ENCODE results near the gene B4GAT1. TPM values are rescaled to one million over a fixed set of nuclear protein-coding genes. Genes with fewer than 3 reads are reported as not detected.

B4GAT1 gene
- total and polyA plus RNA-seq, 9 of the 15 experiments (the other 6 are each of a cell fraction or from before 2014, with no cell fraction given), result 0.86 to 9.5 (median 3.8) TPM

GRCh38 chr11:66311965-66312548, 35.4 kb downstream of the B4GAT1 start (continued):
- no peak for TF ChIP-seq CHD7 (IDR thresholded peaks at IDR 0.05; ENCODE audit: low read depth, low read length)
- no peak for TF ChIP-seq ZBTB49 (CRISPR knock-in tag; IDR thresholded peaks at IDR 0.05; ENCODE audit: borderline replicate concordance)
- no peak; the same call in 1 of the 2 replicates for TF ChIP-seq CREM (IDR thresholded peaks at IDR 0.05; ENCODE audit: low read depth)
- no peak for TF ChIP-seq ZNF239 (CRISPR knock-in tag; IDR thresholded peaks at IDR 0.05)
- TF ChIP-seq NRF1 (conservative IDR thresholded peaks at IDR 0.05 in 1 of 2, IDR thresholded peaks at IDR 0.05 in 1 of 2), result peak; percentile 75 to 79
- TF ChIP-seq ZNF586 (CRISPR knock-in tag; conservative IDR thresholded peaks at IDR 0.05), result no peak
- peak; percentile 84 for TF ChIP-seq CXXC5 (CRISPR knock-in tag; IDR thresholded peaks at IDR 0.05)
- peak; percentile 96 for TF ChIP-seq ZFX (CRISPR knock-in tag; IDR thresholded peaks at IDR 0.05)
- no peak for TF ChIP-seq NFXL1 (CRISPR knock-in tag; IDR thresholded peaks at IDR 0.05)
- TF ChIP-seq NR2C1 (IDR thresholded peaks at IDR 0.05), result no peak; the same call in 1 of the 2 replicates
- TF ChIP-seq NR2C1 (tag; IDR thresholded peaks at IDR 0.05), result no peak
- no peak for TF ChIP-seq TCFL5 (CRISPR knock-in tag; conservative IDR thresholded peaks at IDR 0.05)
- TF ChIP-seq ILF3 (IDR thresholded peaks at IDR 0.05; ENCODE audit: borderline replicate concordance), result no peak
- TF ChIP-seq NUFIP1 (IDR thresholded peaks at IDR 0.05; ENCODE audit: partially characterized antibody), result no peak
- peak; percentile 68 for TF ChIP-seq ARID1B (IDR thresholded peaks at IDR 0.05)
- peak; percentile 56 to 75 for TF ChIP-seq RCOR1 (IDR thresholded peaks at IDR 0.05; ENCODE audit: borderline replicate concordance in 1 of 2, low read depth in 2 of 2, low read length in 2 of 2)
